Fibroblast of skin of left biceps (primary cell): ENCODE data around the gene RPL32.
"Not testable (repeated sequence)": the region's sequence is repeated elsewhere in the genome, so short reads cannot be mapped to it uniquely, and the experiment has no call there.

Source experiments
- DNase-seq, 2 experiments: peaks; one replicate each; pipeline ENCODE4 v3.0.0-alpha.2; 2013; ENCODE audit warnings: low read depth in 2 of 2

Gene RPL32

DNA sequence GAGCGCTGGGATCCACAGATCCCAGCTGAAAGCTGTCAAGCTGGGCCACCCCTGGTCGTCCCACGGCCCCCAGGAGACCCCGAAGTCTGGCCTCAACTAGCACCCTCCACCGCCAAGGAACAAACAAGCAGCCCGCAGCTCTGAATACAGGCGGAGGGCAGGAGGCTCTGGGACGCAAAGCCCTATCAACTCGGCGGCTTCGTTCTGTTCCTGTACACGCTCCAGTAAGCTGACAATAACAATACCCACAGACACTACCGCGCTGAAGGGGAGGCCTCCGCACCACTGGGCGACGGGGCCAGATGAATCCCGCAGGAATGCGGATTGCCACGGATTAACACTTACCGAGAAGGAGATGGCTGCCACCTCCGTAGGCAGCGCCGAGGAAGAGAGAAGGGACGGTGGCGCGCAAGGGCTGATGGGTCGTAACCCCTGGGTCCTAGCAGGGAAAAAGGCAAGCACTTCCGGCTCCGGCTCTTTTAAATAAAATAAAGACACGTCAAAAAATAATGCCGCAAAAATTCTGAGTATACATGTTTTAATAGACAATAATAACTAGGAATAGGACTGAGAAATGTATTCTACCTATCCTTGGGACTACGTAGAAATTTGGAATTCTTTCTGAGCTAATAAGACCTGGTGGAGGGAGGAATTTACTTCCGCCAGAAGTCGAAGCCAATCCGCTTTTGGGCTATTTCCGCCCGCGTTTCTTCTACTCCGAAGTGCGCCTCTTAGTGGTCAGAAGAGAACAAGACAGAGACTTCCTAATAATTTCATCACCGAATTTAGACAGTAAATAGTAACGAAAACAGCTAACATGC, at the start of gene RPL32:
Gene RPL32, minus strand, starts transcription at position 417 of the 821 bp plus-strand sequence. CDS start 1,328 bp downstream, outside the sequence.
- DNase-seq, result peak; percentile 88 to 91

DNA sequence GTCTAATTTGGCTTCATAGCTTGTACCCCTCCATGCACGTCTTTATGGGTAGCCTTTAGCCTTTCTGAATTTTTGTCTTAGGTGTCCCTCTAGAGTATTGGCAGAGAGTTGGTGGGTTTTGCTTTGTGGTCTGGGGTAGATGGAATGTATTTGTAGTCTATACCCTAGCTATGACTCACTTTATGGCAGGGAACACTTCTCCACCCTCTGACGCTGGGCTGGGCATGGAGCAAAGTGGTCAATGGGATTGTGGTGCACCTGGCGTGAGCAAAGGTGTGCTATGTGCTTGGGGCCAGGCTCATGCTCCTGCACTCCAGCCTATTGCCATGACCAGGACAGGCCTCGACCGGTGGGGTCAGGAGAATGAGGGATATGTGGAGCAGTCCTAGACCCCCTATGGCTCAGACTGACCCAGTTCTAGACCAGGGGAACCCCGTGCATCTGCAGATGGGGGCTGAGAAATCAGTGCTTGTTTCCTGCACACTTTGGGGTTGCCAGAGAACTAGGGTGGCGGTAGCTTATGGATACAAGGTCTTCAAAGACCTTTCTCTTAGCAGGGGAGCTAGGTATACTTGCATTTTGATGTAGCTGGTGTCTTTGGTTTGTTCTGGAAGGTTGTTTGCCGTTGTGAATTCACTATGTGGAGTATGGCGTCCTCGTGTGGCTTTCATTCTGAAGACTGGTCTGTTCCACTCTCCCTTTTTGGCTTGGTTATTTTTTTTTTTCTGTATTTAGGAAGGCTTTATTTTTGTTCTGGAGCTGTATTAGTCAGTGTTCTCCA, 49.4 kb upstream of the RPL32 start:
- DNase-seq, result no peak

GRCh38 chr3:12886736-12887135, 45.4 kb upstream of the RPL32 start:
- DNase-seq, result no peak

DNA sequence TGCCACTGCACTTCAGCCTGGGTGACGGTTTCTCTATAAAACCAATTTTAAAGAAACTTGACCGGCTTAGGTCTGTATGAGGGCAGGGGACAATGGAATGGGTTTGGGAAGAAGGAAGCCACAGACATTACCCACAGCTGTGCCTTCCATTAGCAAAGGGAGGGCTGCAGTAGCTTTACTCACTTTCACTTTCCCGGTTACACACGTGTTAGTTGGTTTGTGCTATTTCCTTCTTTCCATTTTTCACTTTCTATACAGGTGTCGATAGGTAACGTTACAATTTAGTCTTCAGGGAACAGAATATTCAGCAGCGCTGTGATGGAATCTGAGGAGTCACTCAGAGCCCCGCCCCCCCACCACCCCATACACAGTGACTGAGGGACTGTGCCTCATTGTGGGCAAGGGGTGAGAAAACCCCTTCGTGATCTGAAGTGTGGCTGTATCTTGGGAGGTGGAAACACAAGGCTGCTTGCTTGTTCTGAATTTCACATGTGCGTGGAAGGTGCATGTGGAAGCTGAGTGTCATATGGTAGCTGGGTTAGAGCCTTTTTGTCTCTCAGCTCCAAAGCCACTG, 44.8 kb upstream of the RPL32 start:
- DNase-seq, result no peak

DNA sequence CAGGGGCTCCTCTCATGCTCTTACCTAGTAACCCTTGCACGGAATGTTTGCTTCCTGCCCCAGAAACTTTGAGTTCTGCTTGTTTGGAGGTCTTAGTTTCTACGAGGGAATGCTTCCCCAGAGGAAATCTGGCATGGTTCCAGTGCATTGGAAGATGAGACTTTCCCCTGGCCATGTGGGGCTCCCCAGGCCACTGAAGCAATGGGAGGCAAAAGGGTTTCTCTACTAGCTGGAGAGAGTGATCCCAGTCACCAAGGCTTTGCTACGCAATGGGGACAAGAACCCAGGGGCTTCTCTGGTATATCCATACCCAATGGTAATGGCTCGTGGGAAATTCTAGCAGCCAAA, 44.2 kb upstream of the RPL32 start:
- DNase-seq, result no peak

GRCh38 chr3:12884790-12885582, 43.6 kb upstream of the RPL32 start:
- no peak for DNase-seq

- DNase-seq, result no peak
These were observed 42.9 kb upstream of the RPL32 start for GRCh38 chr3:12884186-12884680.

- no peak for DNase-seq
These were observed 41.3 kb upstream of the RPL32 start for GRCh38 chr3:12882336-12883310.

DNA sequence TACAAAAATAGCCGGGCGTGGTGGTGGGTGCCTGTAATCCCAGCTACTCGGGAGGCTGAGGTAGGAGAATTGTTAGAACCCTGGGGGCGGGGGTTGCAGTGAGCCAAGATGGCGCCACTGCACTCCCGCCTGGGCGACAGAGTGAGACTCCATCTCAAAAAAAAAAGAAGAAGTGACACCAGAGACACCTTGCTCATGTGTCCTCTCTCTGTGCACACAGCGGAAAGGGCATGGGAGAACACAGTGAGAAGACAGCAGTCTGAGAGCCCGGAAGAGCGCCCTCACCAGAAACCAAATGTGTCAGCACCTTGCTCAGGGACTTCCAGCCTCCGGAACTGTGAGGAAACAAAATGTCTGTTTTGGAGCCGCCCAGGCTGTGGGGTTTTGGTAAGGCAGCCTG, 40.5 kb upstream of the RPL32 start:
- not testable (repeated sequence) for DNase-seq

DNA sequence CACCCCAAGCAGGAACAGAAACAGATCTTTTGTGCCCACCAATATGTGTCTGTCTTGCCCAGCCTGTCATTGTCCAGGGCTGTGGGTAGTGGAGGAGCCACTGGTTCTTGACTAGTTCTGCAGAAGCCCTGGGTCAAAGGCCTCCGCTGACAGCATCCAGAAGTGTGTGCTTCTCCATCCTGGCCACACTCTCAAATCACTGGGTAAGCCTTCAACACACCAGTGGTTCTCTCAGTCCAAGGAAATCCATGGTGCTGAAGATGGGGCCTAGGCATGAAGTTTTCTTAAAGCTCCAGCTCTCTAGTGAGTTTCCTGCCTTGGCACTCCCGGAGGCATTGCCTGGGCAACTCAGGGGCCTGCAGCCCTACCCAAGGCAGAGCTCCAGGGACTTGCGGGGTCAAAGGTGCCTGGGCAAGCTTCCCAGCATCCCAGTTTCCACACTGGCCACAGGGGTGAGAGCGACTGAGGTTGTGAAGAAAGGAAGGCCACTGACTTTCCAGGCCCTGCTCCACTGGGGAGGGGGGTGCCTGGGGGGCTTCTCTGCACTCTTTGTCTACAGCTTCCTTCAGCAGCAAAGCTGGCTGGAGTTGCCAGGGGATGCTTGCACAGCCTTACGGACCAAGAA, 37.9 kb upstream of the RPL32 start:
- no peak for DNase-seq

GRCh38 chr3:12878758-12879157, 37.4 kb upstream of the RPL32 start:
- DNase-seq, result not testable (repeated sequence)

DNA sequence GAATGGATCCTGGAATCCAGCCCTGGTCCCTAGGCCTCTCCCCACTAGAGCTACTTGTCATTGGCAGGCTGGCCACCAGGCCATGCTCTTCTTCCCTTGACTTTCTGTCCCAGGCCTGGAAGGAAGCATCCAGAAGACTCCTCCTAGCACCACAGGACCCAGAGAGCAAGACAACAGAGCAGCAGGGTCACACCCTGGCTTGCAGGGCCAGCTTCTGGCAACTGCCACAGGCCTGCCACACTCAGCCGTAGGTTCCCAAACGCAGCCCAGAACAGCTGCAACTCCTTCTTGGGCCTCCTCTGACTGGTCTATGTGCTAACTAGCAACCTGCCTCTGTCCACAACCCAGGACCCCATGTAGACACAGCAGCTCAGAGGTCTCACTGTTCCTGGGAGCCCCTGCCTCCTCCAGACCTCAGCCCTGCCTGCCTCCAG, 36.8 kb upstream of the RPL32 start:
- no peak for DNase-seq

- no peak for DNase-seq
These were observed 35.7 kb upstream of the RPL32 start for GRCh38 chr3:12877040-12877439.

DNA sequence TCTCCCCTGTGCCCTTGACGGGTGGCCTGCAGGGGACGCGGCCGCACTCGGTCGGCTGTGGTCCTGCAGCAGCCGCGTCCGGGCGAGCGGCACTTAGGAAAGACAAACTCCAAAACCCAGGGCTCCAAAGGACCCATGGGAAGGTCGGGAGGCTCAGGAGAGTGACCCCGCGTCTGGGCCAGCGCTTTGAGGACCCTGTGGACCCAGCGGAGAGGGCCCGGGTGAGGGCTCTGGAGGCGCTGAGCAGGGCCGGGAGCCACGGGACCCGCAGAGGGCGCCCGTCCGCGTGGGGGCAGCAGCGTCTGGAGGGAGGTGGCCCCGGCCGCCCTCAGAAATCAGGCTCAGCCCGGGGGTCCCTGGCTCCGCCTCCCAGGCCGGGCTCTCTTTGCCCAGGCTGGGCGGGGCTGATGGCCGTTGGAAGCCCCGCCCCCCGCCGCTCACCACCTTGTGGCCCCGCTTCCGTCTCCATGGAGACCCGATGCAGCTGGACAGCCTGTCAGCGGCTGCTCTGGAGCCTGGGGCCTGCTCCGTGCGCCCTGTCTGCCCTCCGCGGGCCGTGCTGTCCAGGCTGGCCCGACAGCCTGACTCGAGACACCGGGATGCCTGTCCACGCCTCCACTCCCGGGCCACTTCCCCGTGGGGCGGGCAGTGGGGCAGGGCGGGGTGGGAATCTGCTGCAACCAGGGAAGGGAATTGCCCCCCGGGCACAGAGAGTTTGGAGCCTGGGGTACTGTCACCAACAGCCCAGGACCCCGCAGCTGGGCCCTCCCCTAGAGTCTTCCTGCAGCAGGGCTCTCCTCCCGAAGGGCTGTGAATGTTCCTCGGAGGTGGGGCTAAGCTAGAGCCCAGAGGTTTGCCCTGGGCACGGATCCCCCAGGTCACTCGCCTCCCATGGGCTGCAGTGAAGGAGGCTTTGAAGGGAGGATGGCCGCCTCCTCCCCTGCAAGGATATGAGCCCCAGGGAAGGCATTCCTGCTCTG, 34.8 kb upstream of the RPL32 start:
- no peak for DNase-seq

GRCh38 chr3:12871404-12871983, 30.1 kb upstream of the RPL32 start:
- no peak for DNase-seq

GRCh38 chr3:12870942-12871341, 29.6 kb upstream of the RPL32 start:
- no peak for DNase-seq

GRCh38 chr3:12869035-12869621, 27.8 kb upstream of the RPL32 start:
- no peak for DNase-seq
